IPS DF 6.9 (cell line): ENCODE measurements around the gene SUSD6.
A peak's percentile ranks its signal among the peaks of the same experiment; 100 is the strongest.

Source experiments
- DNase-seq: peaks from one replicate; pipeline ENCODE4 v3.0.0-alpha.2; 2013; ENCODE audit warnings: low read depth, low spot score
- H3K27ac ChIP-seq: one replicate; pipeline ENCODE4 v1.5.1; 2013; ENCODE audit warnings: low read length, control low read depth
- H3K27me3 ChIP-seq: 2 replicates; pipeline ENCODE4 v1.6.1; 2013; ENCODE audit warnings: mild to moderate bottlenecking, low read length; ENCODE audit not compliant: control insufficient read depth, insufficient read depth
- H3K36me3 ChIP-seq: 2 replicates; pipeline ENCODE4 v1.6.1; 2013; ENCODE audit warnings: low read length; ENCODE audit not compliant: control insufficient read depth, insufficient read depth
- H3K4me1 ChIP-seq: 2 replicates; pipeline ENCODE4 v1.6.1; 2013; ENCODE audit warnings: low read length; ENCODE audit not compliant: control insufficient read depth, insufficient read depth
- H3K4me3 ChIP-seq: 2 replicates; pipeline ENCODE4 v1.5.1; 2013; ENCODE audit warnings: mild to moderate bottlenecking, low read length
- H3K9me3 ChIP-seq: 2 replicates; pipeline ENCODE4 v1.6.1; 2013; ENCODE audit warnings: low read length, inconsistent platforms; ENCODE audit not compliant: control insufficient read depth, insufficient read depth
- WGBS: extraction: QIAGEN DNeasy Blood & Tissue Kit; methylation state at CpG from one replicate; pipeline ENCODE4 v1.1.7; 2013; ENCODE audit warnings: mixed read lengths, missing lambda C conversion rate; ENCODE audit not compliant: insufficient read length, insufficient coverage; 5-methylcytosine and 5-hydroxymethylcytosine counted together

Gene SUSD6

GRCh38 chr14:69573831-69574262 lies 37.5 kb upstream of the SUSD6 start:
- Histone ChIP-seq H3K36me3 (no peaks in the 10 kb centered on the region; the same call in 1 of the 2 replicates), H3K27ac (no peak overlapping the region), H3K27me3 (peaks cover 35% of the 10 kb centered on the region), H3K9me3 (no peaks in the 10 kb centered on the region), H3K4me1 (peaks cover 3% of the 10 kb centered on the region; the same call in 1 of the 2 replicates), H3K4me3 (no peak overlapping the region; the same call in 1 of the 2 replicates)
- WGBS = no CpG with 5 or more reads among the region's 15 CpGs
- DNase-seq = no peak

GRCh38 chr14:69574263-69574953 lies 37.0 kb upstream of the SUSD6 start, which contains the start of gene CCDC177:
CCDC177 (minus strand) TSS chr14:69574871; CDS start chr14:69573622, 1,249 bp downstream.
- Histone ChIP-seq H3K36me3 (no peaks in the 10 kb centered on the region; the same call in 1 of the 2 replicates), H3K27me3 (peaks cover 35% of the 10 kb centered on the region), H3K4me3 (peak within 1 kb of the TSS; percentile 18; the same call in 1 of the 2 replicates), H3K27ac (no peak within 1 kb of the TSS), H3K9me3 (no peaks in the 10 kb centered on the region), H3K4me1 (peaks cover 3% of the 10 kb centered on the region; the same call in 1 of the 2 replicates)
- WGBS = no CpG with 5 or more reads among the region's 52 CpGs
- DNase-seq = no peak

- Histone ChIP-seq H3K4me1 (peaks cover 3% of the 10 kb centered on the region; the same call in 1 of the 2 replicates), H3K36me3 (no peaks in the 10 kb centered on the region; the same call in 1 of the 2 replicates), H3K9me3 (no peaks in the 10 kb centered on the region), H3K27me3 (peaks cover 33% of the 10 kb centered on the region), H3K4me3 (no peak overlapping the region), H3K27ac (no peak overlapping the region)
- no peak for DNase-seq
- WGBS = no CpG with 5 or more reads among the region's 5 CpGs
Measured at GRCh38 chr14:69574954-69575295, 36.5 kb upstream of the SUSD6 start.

GRCh38 chr14:69579476-69579875 lies 31.9 kb upstream of the SUSD6 start:
- Histone ChIP-seq H3K4me1 (0 out of 2 replicates have a peak, but pooled peaks cover 2% of the 10 kb centered on the region), H3K27ac (no peak overlapping the region), H3K4me3 (no peak overlapping the region), H3K9me3 (no peaks in the 10 kb centered on the region), H3K27me3 (no peaks in the 10 kb centered on the region), H3K36me3 (no peaks in the 10 kb centered on the region)
- DNase-seq = no peak
- WGBS = no CpG with 5 or more reads among the region's 2 CpGs

GRCh38 chr14:69580009-69580577 lies 31.3 kb upstream of the SUSD6 start:
- Histone ChIP-seq H3K36me3 (no peaks in the 10 kb centered on the region), H3K27ac (no peak overlapping the region), H3K4me1 (0 out of 2 replicates have a peak, but pooled peaks cover 2% of the 10 kb centered on the region), H3K4me3 (no peak overlapping the region), H3K9me3 (no peaks in the 10 kb centered on the region), H3K27me3 (no peaks in the 10 kb centered on the region)
- no CpG with 5 or more reads among the region's 7 CpGs for WGBS
- no peak for DNase-seq

GRCh38 chr14:69581316-69581935 lies 30.0 kb upstream of the SUSD6 start:
- no peaks in the 10 kb centered on the region for H3K9me3 ChIP-seq
- no peak overlapping the region for H3K4me3 ChIP-seq
- H3K27me3 ChIP-seq = no peaks in the 10 kb centered on the region
- 0 out of 2 replicates have a peak, but pooled peaks cover 2% of the 10 kb centered on the region for H3K4me1 ChIP-seq
- no peak overlapping the region for H3K27ac ChIP-seq
- no peaks in the 10 kb centered on the region for H3K36me3 ChIP-seq
- DNase-seq = no peak
- no CpG with 5 or more reads among the region's 7 CpGs for WGBS

- Histone ChIP-seq H3K4me1 (0 out of 2 replicates have a peak, but pooled peaks cover 2% of the 10 kb centered on the region), H3K36me3 (no peaks in the 10 kb centered on the region), H3K27me3 (no peaks in the 10 kb centered on the region), H3K9me3 (no peaks in the 10 kb centered on the region), H3K27ac (no peak overlapping the region), H3K4me3 (no peak overlapping the region)
- no peak for DNase-seq
- no CpG with 5 or more reads among the region's 1 CpG for WGBS
Measured at GRCh38 chr14:69582212-69582611, 29.2 kb upstream of the SUSD6 start.

- Histone ChIP-seq H3K27me3 (no peaks in the 10 kb centered on the region), H3K9me3 (no peaks in the 10 kb centered on the region), H3K4me3 (no peak overlapping the region), H3K36me3 (no peaks in the 10 kb centered on the region), H3K27ac (no peak overlapping the region), H3K4me1 (0 out of 2 replicates have a peak, but pooled peaks cover 2% of the 10 kb centered on the region)
- no CpG with 5 or more reads among the region's 4 CpGs for WGBS
- DNase-seq = no peak
Measured at GRCh38 chr14:69582829-69583228, 28.6 kb upstream of the SUSD6 start.

GRCh38 chr14:69584389-69584788 lies 27.0 kb upstream of the SUSD6 start:
- Histone ChIP-seq H3K27me3 (no peaks in the 10 kb centered on the region), H3K27ac (no peak overlapping the region), H3K4me3 (no peak overlapping the region), H3K36me3 (no peaks in the 10 kb centered on the region), H3K9me3 (no peaks in the 10 kb centered on the region), H3K4me1 (peaks cover 2% of the 10 kb centered on the region; the same call in 1 of the 2 replicates)
- no peak for DNase-seq
- WGBS = no CpG with 5 or more reads among the region's 1 CpG

GRCh38 chr14:69586404-69586803 lies 25.0 kb upstream of the SUSD6 start:
- no peaks in the 10 kb centered on the region for H3K27me3 ChIP-seq
- WGBS = no CpG with 5 or more reads among the region's 4 CpGs
- H3K36me3 ChIP-seq = no peaks in the 10 kb centered on the region
- H3K4me3 ChIP-seq = no peak overlapping the region
- no peaks in the 10 kb centered on the region for H3K9me3 ChIP-seq
- no peaks in the 10 kb centered on the region; the same call in 1 of the 2 replicates for H3K4me1 ChIP-seq
- no peak overlapping the region for H3K27ac ChIP-seq
- DNase-seq = no peak
